Spleen (tissue), 7 donors: ENCODE data around the gene THAP4.
"Not testable (repeated sequence)": the region's sequence is repeated elsewhere in the genome, so short reads cannot be mapped to it uniquely, and the experiment has no call there.

Experiments used
- POLR2A ChIP-seq, 3 donors: fragments of 450-650 bp; IDR thresholded peaks; one replicate each; pipeline ENCODE4 v1.5.1; 2017; ENCODE audit warnings: antibody characterized with exemption in 3 of 3, mild to moderate bottlenecking in 1 of 3
- POLR2AphosphoS5 ChIP-seq, 3 donors: sonication (generic); formaldehyde crosslinking; IDR thresholded peaks; one replicate each; pipeline ENCODE4 v1.5.1; 2017; ENCODE audit warnings: antibody characterized with exemption in 3 of 3
- TF ChIP-seq, protein P1 (sequence below), 11 experiments: fragments of 200-600 bp in 7 of 11; fragments of 450-650 bp in 4 of 11; sonication (generic) in 4 of 11; IDR thresholded peaks in 8 of 11; conservative IDR thresholded peaks in 3 of 11; 1 replicate in 7 of 11; 2 replicates in 4 of 11; pipeline versions ENCODE4 v1.4.0 to v1.8.0; 2016 to 2021; ENCODE audit warnings: antibody characterized with exemption in 11 of 11, inconsistent platforms in 4 of 11, mild to moderate bottlenecking in 1 of 11
- donor health status: DM: no; HTN: no; CAD: no; lungs with moderate emphysema.
- donor health status: DM: no; HTN: no; CAD: no.
- donor health status: DM: no; HTN: no; CAD: no.

DNA sequence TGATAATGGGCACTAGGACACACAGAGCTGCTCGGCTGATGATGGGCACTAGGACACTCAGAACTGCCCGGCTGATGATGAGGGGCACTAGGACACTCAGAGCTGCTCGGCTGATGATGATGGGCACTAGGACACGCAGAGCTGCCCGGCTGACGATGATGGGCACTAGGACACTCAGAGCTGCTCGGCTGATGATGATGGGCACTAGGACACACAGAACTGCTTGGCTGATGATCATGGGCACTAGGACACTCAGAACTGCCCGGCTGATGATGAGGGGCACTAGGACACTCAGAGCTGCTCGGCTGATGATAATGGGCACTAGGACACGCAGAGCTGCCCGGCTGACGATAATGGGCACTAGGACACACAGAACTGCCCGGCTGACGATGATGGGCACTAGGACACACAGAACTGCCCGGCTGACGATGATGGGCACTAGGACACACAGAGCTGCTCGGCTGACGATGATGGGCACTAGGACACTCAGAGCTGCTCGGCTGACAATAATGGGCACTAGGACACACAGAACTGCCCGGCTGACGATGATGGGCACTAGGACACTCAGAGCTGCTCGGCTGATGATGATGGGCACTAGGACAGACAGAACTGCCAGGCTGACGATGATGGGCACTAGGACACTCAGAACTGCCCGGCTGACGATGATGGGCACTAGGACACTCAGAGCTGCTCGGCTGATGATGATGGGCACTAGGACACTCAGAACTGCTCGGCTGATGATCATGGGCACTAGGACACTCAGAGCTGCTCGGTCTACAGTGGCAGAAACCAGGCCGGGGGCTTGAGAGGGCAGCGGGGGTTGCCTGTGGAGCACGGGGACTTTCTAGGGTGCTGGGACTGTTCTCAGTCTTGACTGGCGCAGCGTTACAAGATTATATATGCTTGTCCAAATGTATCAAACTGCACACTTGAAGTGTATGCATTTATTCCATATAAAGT lies 46.2 kb downstream of the THAP4 start:
- TF ChIP-seq, protein P1, sequence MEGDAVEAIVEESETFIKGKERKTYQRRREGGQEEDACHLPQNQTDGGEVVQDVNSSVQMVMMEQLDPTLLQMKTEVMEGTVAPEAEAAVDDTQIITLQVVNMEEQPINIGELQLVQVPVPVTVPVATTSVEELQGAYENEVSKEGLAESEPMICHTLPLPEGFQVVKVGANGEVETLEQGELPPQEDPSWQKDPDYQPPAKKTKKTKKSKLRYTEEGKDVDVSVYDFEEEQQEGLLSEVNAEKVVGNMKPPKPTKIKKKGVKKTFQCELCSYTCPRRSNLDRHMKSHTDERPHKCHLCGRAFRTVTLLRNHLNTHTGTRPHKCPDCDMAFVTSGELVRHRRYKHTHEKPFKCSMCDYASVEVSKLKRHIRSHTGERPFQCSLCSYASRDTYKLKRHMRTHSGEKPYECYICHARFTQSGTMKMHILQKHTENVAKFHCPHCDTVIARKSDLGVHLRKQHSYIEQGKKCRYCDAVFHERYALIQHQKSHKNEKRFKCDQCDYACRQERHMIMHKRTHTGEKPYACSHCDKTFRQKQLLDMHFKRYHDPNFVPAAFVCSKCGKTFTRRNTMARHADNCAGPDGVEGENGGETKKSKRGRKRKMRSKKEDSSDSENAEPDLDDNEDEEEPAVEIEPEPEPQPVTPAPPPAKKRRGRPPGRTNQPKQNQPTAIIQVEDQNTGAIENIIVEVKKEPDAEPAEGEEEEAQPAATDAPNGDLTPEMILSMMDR (IDR thresholded peaks at IDR 0.05 in 8 of 11, conservative IDR thresholded peaks at IDR 0.05 in 3 of 11) = not testable (repeated sequence)
- TF ChIP-seq POLR2A, POLR2AphosphoS5 (IDR thresholded peaks at IDR 0.05): not testable (repeated sequence)
